Left hindlimb (tissue), 1 donor: Measurements from ENCODE around the gene LRRN4.

ENCODE experiments used
- DNase-seq: peaks from one replicate; pipeline ENCODE4 v3.0.0-alpha.2; 2018

LRRN4 gene

GRCh38 chr20:6053776-6054688 is at the start of gene LRRN4:
Gene LRRN4, minus strand, starts transcription at chr20:6054060. Its CDS starts 1,261 bp downstream, at chr20:6052799.
- DNase-seq, result no peak

- no peak for DNase-seq
Observed at GRCh38 chr20:6103301-6103700, 49.4 kb upstream of the LRRN4 start.

GRCh38 chr20:6101346-6101745 is 47.5 kb upstream of the LRRN4 start:
- DNase-seq, result no peak

- no peak for DNase-seq
Observed at GRCh38 chr20:6100246-6100645, 46.4 kb upstream of the LRRN4 start.

- DNase-seq, result no peak
Observed at GRCh38 chr20:6099819-6100218, 46.0 kb upstream of the LRRN4 start.

GRCh38 chr20:6095409-6095808 is 41.5 kb upstream of the LRRN4 start:
- DNase-seq, result no peak

- no peak for DNase-seq
Observed at GRCh38 chr20:6094565-6094964, 40.7 kb upstream of the LRRN4 start.

GRCh38 chr20:6094063-6094462 is 40.2 kb upstream of the LRRN4 start:
- DNase-seq, result no peak

- no peak for DNase-seq
Observed at GRCh38 chr20:6091661-6092060, 37.8 kb upstream of the LRRN4 start.

GRCh38 chr20:6086868-6087267 is 33.0 kb upstream of the LRRN4 start:
- no peak for DNase-seq

GRCh38 chr20:6083926-6084325 is 30.1 kb upstream of the LRRN4 start:
- no peak for DNase-seq

- no peak for DNase-seq
Observed at GRCh38 chr20:6081236-6081635, 27.4 kb upstream of the LRRN4 start.

GRCh38 chr20:6079016-6079415 is 25.2 kb upstream of the LRRN4 start:
- peak; percentile 49 for DNase-seq

- peak; percentile 83 for DNase-seq
Observed at GRCh38 chr20:6075428-6076219, 21.8 kb upstream of the LRRN4 start.

- DNase-seq, result no peak
Observed at GRCh38 chr20:6074784-6075183, 20.9 kb upstream of the LRRN4 start.

GRCh38 chr20:6074145-6074561 is 20.3 kb upstream of the LRRN4 start:
- no peak for DNase-seq

GRCh38 chr20:6070829-6071695 is 17.2 kb upstream of the LRRN4 start:
- DNase-seq, result no peak

GRCh38 chr20:6069669-6070068 is 15.8 kb upstream of the LRRN4 start:
- DNase-seq, result no peak

- DNase-seq, result no peak
Observed at GRCh38 chr20:6067763-6068318, 14.0 kb upstream of the LRRN4 start.

GRCh38 chr20:6066582-6066981 is 12.7 kb upstream of the LRRN4 start:
- DNase-seq, result no peak

GRCh38 chr20:6061544-6061943 is 7.7 kb upstream of the LRRN4 start:
- DNase-seq, result no peak

- no peak for DNase-seq
Observed at GRCh38 chr20:6060213-6060612, 6.4 kb upstream of the LRRN4 start.
